Activated naive CD8-positive, alpha-beta T cell treated with anti-CD3 and anti-CD28 coated beads, Interleukin-2, amount 10 ng/mL, durations not matched to agents 7 days and 5 days (primary cell): ENCODE data around the gene CTRL. TPM values are rescaled to one million over a fixed set of nuclear protein-coding genes. Genes with fewer than 3 reads are reported as not detected.
"Not testable (repeated sequence)": the region's sequence is repeated elsewhere in the genome, so short reads cannot be mapped to it uniquely, and the experiment has no call there.

Source experiments
- ATAC-seq: fragments of 150-1000 bp; cut with Tn5 transposase; one replicate; pipeline ENCODE4 v1.10.0; 2021; ENCODE audit warnings: low read depth, moderate library complexity
- POLR2A ChIA-PET: fragments of 350-600 bp; sonication (Branson Sonifier 250); formaldehyde crosslinking; loops from one replicate; lab custom pipeline; 2021; ENCODE audit warnings: antibody characterized with exemption; lab: Charles Lee
- DNase-seq: peaks from one replicate; pipeline ENCODE4 v3.0.0; 2021
- H3K27ac Mint-ChIP-seq: one replicate; pipeline ENCODE4 v1.8.0; 2022; ENCODE audit warnings: mild to moderate bottlenecking, mixed read lengths
- H3K27me3 Mint-ChIP-seq: one replicate; pipeline ENCODE4 v1.8.0; 2022; ENCODE audit warnings: mild to moderate bottlenecking, moderate library complexity, mixed read lengths
- H3K36me3 Mint-ChIP-seq: one replicate; pipeline ENCODE4 v1.8.0; 2021; ENCODE audit warnings: mild to moderate bottlenecking, mixed read lengths
- H3K4me1 Mint-ChIP-seq: one replicate; pipeline ENCODE4 v1.8.0; 2021; ENCODE audit warnings: mixed read lengths
- H3K4me3 Mint-ChIP-seq: one replicate; pipeline ENCODE4 v1.8.0; 2022; ENCODE audit warnings: mild to moderate bottlenecking, moderate library complexity, mixed read lengths
- H3K9me3 Mint-ChIP-seq: one replicate; pipeline ENCODE4 v1.8.0; 2021; ENCODE audit warnings: mixed read lengths
- total RNA-seq, 2 experiments: library from RNA; stranded (reverse); gene quantifications; one replicate each; pipeline ENCODE4 v1.2.3, GENCODE V29; 2021

Gene CTRL
- total RNA-seq, 2 experiments from 2014 or later, result 4.9 to 7.2 TPM

DNA sequence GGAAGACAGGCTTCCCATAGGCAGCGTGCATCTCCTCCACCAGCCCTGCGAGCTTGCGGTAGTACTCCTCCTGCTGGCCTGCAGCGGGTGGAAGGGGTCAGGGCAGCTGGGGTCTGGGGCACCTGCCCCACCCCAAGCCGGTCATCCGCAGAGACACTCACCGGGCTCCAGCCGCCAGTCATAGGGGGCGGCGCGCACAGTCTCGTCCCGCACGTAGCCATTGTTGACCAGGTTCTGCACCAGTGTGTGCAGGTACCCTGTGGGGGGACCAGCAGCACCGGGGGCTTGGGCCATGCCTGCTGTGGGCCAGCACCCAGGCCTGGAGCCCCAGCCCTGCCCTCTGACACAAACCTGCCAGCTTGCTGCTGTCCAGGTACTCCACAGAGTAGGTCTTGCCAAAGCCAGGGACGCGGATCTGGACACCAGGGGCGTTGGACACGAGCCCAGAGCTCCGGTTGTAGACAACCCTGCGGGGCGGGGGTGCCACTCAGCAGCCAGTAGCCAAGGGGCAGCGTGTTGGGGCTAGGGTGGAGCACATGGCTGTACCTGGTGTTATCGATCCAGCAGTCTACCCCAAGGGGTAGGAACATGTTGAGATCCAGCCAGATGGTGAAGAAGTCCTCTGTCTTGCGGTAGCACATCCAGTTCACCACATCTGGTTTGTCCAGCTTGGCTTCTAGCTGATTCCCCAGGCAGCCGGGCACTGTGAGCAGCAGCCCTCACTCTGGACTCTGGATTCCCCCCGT is 11.0 kb upstream of the CTRL start:
- no peaks in the 10 kb centered on the region for H3K9me3 Mint-ChIP-seq
- no peaks in the 10 kb centered on the region for H3K27me3 Mint-ChIP-seq
- ATAC-seq, result no peak
- H3K4me1 Mint-ChIP-seq, result peaks cover 27% of the 10 kb centered on the region
- no peak for DNase-seq
- peaks cover 14% of the 10 kb centered on the region for H3K36me3 Mint-ChIP-seq
- no peak overlapping the region for H3K27ac Mint-ChIP-seq
- H3K4me3 Mint-ChIP-seq, result no peak overlapping the region
- POLR2A ChIA-PET, result interaction anchor here (1.2 to 1.3 kb wide), 2 partner anchors 14 to 26 kb away, joined by 4 to 5 read pairs; partner anchors contain the start of gene SLC12A4

DNA sequence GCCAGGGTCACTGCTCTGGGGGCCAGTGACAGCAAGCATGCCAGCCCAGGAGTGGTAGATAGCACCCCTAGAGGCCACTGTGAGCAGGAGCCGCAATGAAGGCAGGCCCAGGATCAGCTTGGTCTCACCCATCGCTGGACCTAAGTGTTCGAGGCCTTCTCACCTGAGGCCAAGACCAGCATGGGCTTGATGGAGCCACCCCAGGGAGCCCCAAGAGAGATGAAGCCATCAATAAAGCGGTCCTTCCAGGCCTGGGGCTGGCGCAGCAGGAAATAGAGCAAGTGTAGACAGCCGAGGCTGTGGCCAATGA is 10.5 kb upstream of the CTRL start:
- Mint-ChIP-seq H3K4me3 (no peak overlapping the region), H3K9me3 (no peaks in the 10 kb centered on the region), H3K27ac (peak overlapping the region; percentile 51), H3K27me3 (no peaks in the 10 kb centered on the region), H3K36me3 (peaks cover 17% of the 10 kb centered on the region), H3K4me1 (peaks cover 30% of the 10 kb centered on the region)
- no peak for DNase-seq
- POLR2A ChIA-PET, result interaction anchor here (1.2 to 1.3 kb wide), 2 partner anchors 14 to 27 kb away, joined by 4 to 5 read pairs; partner anchors contain the start of gene SLC12A4
- ATAC-seq, result peak; percentile 35

DNA sequence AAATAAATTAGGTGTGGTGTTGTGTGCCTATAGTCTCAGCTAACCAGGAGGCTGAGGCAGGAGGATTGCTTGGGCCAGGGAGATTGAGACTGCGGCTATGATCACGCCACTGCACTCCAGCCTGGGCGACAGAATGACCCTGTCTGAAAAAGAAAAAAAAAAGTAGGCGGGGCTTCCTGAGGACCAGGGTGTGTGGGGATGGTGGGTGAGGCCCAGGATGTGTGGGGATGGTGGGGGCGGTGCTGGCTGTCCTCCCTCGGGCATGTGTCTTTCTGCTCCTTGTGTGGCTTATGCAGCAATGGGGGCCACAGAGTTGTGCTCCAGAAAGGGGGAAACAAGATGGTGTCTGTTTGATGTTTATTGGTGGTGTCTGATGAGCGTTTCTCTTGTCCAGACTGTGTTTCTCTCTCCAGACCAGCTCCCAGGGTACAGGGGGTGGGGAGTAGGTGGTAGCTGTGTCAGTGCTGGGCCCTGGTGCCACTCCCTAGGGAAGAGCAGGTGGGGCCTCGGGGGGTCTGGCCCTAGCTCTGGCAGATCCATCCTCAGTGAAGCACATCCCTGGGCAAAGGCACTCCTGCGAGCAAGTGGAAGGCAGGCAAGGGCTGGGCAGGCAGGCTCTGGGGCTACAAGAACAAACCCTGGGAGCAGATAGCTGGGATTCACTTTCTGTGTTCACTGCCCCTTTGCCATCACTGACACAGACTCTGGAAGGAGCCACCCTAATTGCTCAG is 10.0 kb upstream of the CTRL start:
- H3K9me3 Mint-ChIP-seq, result no peaks in the 10 kb centered on the region
- POLR2A ChIA-PET, result interaction anchor here (0.7 to 1.5 kb wide), 8 partner anchors 13 to 129 kb away, joined by 3 to 6 read pairs (median 4); partner anchors contain the start of genes PSKH1 and SLC12A4
- peak overlapping the region; percentile 61 for H3K27ac Mint-ChIP-seq

DNA sequence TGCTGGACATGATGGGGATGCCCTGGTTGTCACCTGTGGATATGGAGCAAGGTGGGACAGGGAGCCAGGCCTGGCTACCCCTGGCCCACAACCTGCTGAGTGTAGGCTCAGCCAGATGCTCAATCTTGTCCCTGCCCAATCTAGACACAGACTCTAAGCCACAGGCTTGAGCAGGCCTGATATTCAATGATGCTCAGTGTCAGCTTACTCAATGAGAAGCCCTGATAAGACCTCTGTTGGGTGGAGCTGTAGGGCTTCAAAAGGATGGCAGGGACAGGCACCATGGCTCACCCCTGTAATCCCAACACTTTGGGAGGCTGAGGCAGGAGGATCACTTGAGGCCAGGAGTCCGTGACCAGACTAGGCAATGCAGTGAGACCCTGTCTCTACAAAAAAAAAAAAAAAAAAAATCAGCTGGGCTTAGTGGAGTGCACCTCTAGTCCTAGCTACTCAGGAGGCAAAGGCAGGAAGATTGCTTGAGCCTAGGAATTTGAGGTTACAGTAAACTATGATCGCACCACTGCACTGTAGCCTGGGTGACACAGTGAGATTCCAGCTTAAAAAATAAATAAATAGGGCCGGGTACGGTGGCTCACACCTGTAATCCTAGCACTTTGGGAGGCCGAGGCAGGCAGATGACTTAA is 8.9 kb upstream of the CTRL start:
- POLR2A ChIA-PET, result interaction anchor here (0.7 to 1.6 kb wide), 13 partner anchors 9 to 145 kb away, joined by 3 to 8 read pairs (median 3); partner anchors contain the start of genes CTRL, DDX28, DUS2 and NFATC3
- H3K36me3 Mint-ChIP-seq, result peaks cover 18% of the 10 kb centered on the region
- H3K4me3 Mint-ChIP-seq, result peak overlapping the region; percentile 64

More for the DNA sequence above, 10.0 kb upstream of the CTRL start:
- no peak for DNase-seq
- no peak for ATAC-seq
- Mint-ChIP-seq H3K27me3 (no peaks in the 10 kb centered on the region), H3K4me1 (peaks cover 33% of the 10 kb centered on the region), H3K36me3 (peaks cover 17% of the 10 kb centered on the region), H3K4me3 (peak overlapping the region; percentile 3)

DNA sequence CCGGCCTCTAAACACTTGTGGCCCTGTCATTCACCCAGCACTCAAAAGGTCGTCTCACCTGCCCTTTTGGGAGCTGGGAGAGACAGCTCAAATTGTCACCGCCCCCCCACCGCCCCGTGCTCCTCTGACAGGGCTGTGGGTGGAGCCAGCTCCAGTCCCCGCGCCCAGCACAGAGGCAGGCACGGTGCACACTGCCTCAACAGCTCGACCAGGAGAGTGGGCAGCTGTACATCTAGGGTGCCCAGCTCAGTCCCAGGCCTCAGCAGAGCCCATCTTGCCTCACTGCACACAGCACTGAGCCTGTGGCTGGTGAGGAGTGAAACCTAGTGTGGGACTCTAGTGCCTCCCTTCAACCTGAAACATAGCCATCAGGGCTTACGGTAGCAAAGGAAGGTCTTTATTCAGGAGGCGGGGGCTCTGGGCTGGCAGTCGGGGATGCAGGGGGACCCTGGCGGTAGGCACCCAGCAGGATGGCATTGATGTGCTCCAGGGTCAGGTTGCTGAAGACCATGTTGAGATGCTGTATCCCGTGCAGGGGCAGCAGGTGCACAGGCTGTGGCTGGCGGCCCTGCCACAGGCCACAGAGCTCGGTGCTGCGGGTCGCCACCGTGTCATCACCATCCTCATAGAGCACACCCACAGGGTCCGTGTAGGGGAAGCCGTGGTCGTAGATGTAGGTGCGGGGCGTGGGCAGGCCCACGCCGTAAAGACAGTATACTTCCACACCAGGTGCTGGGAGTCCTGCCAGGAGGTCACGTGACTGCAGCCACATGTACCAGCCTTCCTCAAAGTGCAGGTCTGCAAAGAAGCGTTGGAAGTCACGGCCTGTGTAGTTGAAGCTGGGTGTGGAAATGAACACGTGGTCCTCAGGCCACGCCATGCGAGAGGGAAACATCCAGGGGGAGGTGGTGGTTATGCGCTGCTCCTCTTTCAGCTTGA is 8.1 kb upstream of the CTRL start:
- DNase-seq (peak; percentile 62), ATAC-seq (no peak)
- peaks cover 39% of the 10 kb centered on the region for H3K4me1 Mint-ChIP-seq
- peaks cover 26% of the 10 kb centered on the region for H3K36me3 Mint-ChIP-seq
- no peaks in the 10 kb centered on the region for H3K27me3 Mint-ChIP-seq
- POLR2A ChIA-PET, result interaction anchor here (0.7 to 1.6 kb wide), 11 partner anchors 8 to 402 kb away, joined by 3 to 8 read pairs (median 4); partner anchors contain the start of genes CTRL, DDX28, DUS2 and NFATC3
- H3K9me3 Mint-ChIP-seq, result no peaks in the 10 kb centered on the region
- H3K4me3 Mint-ChIP-seq, result peak overlapping the region; percentile 64
- peak overlapping the region; percentile 75 for H3K27ac Mint-ChIP-seq

More for the DNA sequence above, 8.9 kb upstream of the CTRL start:
- peaks cover 32% of the 10 kb centered on the region for H3K4me1 Mint-ChIP-seq
- no peaks in the 10 kb centered on the region for H3K27me3 Mint-ChIP-seq
- peak overlapping the region; percentile 75 for H3K27ac Mint-ChIP-seq
- DNase-seq (no peak), ATAC-seq (no peak)
- no peaks in the 10 kb centered on the region for H3K9me3 Mint-ChIP-seq

DNA sequence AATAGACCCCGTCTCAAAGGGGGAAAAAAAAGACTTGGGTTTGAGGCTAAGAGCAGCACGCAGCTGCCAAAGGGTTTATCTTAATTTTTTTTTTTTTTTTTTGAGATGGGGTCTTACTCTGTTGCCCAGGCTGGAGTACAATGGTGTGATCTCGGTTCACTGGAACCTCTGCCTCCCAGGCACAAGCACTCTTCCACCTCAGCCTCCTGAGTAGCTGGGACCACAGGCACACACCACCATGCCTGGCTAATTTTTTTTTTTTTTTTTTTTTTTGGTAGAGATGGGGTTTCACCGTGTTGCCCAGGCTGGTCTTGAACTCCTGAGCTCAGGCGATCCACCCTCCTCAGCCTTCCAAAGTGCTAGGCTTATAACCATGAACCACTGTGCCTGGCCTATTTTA is 6.1 kb upstream of the CTRL start:
- Mint-ChIP-seq H3K4me1 (peaks cover 43% of the 10 kb centered on the region), H3K36me3 (peaks cover 27% of the 10 kb centered on the region), H3K4me3 (peak overlapping the region; percentile 99), H3K27ac (peak overlapping the region; percentile 96)
- not testable (repeated sequence) for H3K9me3 Mint-ChIP-seq, ATAC-seq, DNase-seq, H3K27me3 Mint-ChIP-seq
- POLR2A ChIA-PET, result interaction anchor here (1.3 to 3.6 kb wide), 7 partner anchors 28 to 131 kb away, joined by 3 to 27 read pairs (median 8); partner anchors contain the start of genes SLC12A4 and TSNAXIP1

DNA sequence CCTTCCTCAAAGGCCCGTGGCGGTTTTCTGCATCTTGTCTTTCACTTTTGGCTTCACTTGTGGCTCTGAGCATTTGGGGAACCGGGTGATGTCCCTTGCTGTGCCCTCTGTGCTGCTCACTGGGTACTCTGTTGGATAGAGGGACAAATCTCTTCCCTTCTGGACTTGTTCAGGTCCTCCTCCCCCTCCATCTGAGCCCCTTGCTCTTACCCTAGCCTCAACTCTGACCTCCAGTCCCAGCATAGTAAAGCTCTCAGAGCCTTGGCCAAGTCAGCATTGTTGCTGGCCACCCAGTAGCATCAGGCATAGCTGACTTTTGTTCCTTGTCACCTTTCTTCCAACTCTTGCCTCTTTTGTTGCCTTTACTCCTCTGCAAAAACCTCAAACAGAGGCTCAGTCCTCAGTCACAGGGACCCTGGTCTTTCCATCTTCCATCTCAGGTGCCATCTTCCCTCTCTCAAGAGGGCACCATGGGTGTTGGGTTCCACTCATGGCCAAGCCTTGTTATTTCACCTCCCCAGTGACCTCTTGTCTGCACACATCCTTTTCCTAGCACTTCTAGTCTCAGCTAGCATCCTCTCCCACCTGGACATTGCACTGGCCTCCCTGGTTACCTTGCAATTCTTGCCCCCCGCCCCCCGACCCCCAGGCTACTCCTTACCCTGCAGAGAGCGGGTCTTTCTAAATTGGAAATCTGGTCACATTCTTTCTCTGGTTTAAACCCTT is 5.4 kb upstream of the CTRL start:
- POLR2A ChIA-PET, result interaction anchor here (0.6 to 3.6 kb wide), 28 partner anchors 10 to 455 kb away, joined by 3 to 27 read pairs (median 7); partner anchors contain the start of genes ACD, ATP6V0D1, EDC4 and NFATC3
- ATAC-seq, result peak; percentile 59

DNA sequence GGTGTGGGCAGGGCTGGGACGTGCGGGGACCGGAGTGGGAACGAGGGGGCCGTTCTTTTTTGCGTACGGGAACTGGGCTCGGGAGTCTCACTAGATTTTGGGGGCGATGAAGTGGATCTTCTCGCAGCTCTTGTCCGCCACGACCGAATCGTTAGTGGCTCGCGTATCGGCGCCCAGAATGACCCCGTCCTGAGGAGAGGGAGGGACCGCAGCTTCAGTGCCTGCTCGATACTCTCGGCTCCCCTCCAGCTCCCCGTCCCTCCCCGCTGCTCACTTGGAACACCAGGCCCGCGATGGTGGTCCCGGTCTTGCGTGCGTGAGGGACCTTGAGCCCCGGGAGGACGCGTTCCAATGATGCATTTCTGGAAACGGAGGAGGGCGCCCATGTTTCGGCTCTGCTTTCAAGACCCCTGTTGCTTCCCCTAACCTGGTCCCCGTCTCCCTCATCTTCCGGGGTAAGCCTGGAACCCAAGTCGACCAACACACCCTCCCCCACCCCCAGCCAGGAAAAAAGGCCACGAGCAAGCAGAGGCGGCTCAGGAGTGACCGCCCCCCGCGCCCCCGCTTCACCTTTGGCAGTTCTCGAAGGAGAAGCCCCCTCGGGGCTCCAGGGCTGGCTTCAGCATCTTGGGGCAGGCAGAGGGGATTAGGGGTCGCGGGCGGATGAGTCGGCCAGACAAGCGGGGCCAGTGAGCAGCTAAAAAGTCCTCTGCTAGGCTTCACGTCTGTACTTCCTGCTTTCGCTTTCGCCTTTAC is 4.6 kb upstream of the CTRL start, which contains the start of gene PSMB10:
Gene PSMB10, minus strand, starts transcription at position 727 of the 756 bp plus-strand sequence. Its CDS starts 101 bp downstream, at position 626.
- H3K4me3 Mint-ChIP-seq, result peak within 1 kb of the TSS; percentile 99
- H3K9me3 Mint-ChIP-seq, result no peaks in the 10 kb centered on the region
- H3K4me1 Mint-ChIP-seq, result peaks cover 33% of the 10 kb centered on the region
- DNase-seq, result peak; percentile 77
- H3K36me3 Mint-ChIP-seq, result peaks cover 25% of the 10 kb centered on the region
- peak within 1 kb of the TSS; percentile 96 for H3K27ac Mint-ChIP-seq
- H3K27me3 Mint-ChIP-seq, result no peaks in the 10 kb centered on the region
- peak; percentile 11 for ATAC-seq
- POLR2A ChIA-PET, result interaction anchor here (0.6 to 3.6 kb wide), 52 partner anchors 9 to 454 kb away, joined by 3 to 27 read pairs (median 4); partner anchors contain the start of genes ACD, ATP6V0D1, CARMIL2 and CTCF

More for the DNA sequence above, 5.4 kb upstream of the CTRL start:
- Mint-ChIP-seq H3K27me3 (no peaks in the 10 kb centered on the region), H3K4me3 (peak overlapping the region; percentile 99), H3K27ac (peak overlapping the region; percentile 96), H3K9me3 (no peaks in the 10 kb centered on the region), H3K4me1 (peaks cover 40% of the 10 kb centered on the region), H3K36me3 (peaks cover 27% of the 10 kb centered on the region)
- DNase-seq, result no peak

DNA sequence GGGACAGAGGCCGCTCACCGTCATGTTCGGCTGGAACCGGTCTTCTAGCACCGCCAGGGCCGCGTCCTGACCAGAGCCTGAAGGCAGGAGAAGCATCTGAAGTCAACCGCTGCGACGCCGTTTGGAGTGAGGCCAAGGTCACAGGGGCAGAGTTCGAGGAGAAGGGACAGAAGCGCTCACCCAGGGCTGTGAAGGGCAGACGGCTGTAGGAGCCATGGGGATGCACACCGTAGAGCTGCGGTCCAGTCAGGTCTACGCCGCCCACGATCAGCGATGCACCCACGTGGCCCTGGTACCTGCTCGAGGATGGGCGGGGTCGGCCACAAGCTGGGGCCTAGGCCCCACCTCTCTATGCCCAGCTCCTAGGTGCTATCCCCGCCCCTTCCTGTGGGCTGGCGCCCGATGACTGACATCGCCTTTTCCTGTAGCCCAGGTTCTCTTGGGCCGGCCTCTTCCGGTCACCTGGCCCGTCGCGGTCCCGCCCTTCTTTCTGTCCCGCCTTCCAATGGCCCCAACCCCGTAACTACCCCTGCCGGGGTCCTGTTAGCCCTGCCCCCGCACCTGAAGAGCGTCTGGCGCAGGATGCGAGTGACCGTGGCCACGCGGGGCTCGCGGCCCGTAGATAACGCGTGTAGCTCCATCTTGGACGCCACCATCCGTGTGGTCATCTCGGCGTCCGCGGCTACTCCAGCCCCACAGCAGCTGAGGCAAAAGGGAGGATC is 3.9 kb upstream of the CTRL start:
- Mint-ChIP-seq H3K9me3 (no peaks in the 10 kb centered on the region), H3K27me3 (no peaks in the 10 kb centered on the region), H3K27ac (peak overlapping the region; percentile 96), H3K4me3 (peak overlapping the region; percentile 99), H3K4me1 (peaks cover 31% of the 10 kb centered on the region), H3K36me3 (peaks cover 25% of the 10 kb centered on the region)
- peak; percentile 84 for ATAC-seq
- POLR2A ChIA-PET, result interaction anchor here (0.6 to 3.6 kb wide), 46 partner anchors 9 to 454 kb away, joined by 3 to 27 read pairs (median 4); partner anchors contain the start of genes ACD, ATP6V0D1, CARMIL2 and CTCF
- DNase-seq, result peak; percentile 90

DNA sequence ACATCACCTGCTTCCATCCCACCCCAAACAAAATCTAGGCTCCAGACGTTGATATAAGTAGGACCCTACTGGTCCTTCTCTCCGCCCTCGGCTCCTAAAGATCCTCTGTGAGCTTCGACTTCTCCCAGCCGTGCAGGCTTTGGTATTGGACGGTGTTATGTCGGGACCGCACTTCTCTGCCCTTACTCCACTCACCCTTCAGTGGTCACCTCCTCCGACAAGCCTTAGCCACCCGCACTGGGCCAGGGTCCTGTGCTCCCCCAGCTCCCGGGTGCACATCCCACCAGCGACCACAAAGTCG is 3.4 kb upstream of the CTRL start:
- H3K4me3 Mint-ChIP-seq, result peak overlapping the region; percentile 99
- POLR2A ChIA-PET, result interaction anchor here (0.6 to 3.6 kb wide), 39 partner anchors 10 to 453 kb away, joined by 3 to 27 read pairs (median 4); partner anchors contain the start of genes ACD, ATP6V0D1, CARMIL2 and DPEP2
- peak overlapping the region; percentile 96 for H3K27ac Mint-ChIP-seq
- peaks cover 24% of the 10 kb centered on the region for H3K36me3 Mint-ChIP-seq
- DNase-seq (no peak), ATAC-seq (no peak)
- H3K4me1 Mint-ChIP-seq, result peaks cover 26% of the 10 kb centered on the region
- no peaks in the 10 kb centered on the region for H3K27me3 Mint-ChIP-seq
- no peaks in the 10 kb centered on the region for H3K9me3 Mint-ChIP-seq
